ENCODE data around the gene DIPK1C. TPM values are rescaled to one million over a fixed set of nuclear protein-coding genes. Genes with fewer than 3 reads are reported as not detected.

The DIPK1C gene
- total and polyA plus RNA-seq, 2 donors (not counting 1 experiment from before 2014, with no cell fraction given): not detected

DNA sequence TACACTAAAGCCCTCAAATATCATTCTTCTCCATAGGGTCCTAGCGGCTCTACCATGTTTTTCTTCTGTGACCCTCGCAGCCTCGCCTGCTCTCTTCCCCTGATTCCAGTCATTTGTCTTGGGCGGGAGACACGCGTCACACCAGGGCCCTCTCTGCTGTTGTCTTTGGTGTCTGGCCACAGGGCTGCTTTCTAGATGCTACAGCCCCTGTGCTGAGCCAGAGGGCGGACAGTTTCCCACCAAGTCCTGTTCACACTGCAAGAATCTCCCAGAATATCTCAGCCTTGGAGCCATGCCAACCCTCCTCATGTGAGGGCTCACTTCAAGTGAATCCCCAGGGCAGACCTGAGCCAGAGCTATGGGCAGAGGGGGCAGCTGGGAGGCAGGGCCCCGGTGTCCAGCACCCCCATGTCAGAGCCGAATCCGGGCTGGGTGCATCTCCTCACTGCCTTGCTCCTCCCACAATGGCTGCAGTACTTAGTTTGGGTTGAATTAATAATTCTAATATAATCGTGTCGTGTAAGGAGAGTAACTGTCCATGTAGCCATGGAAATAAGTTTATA, 42.1 kb downstream of the DIPK1C start:
- Histone ChIP-seq H3K27me3 (ENCODE audit: control insufficient read depth, insufficient read depth, low read length) (no peaks in the 10 kb centered on the region), H2AFZ (ENCODE audit: low read length) (no peak overlapping the region), H4K20me1 (ENCODE audit: control insufficient read depth, extremely low read depth, insufficient read depth, low read length) (no peaks in the 10 kb centered on the region), H3K79me2 (ENCODE audit: control insufficient read depth, insufficient read depth, low read length) (no peaks in the 10 kb centered on the region), H3K9me3 (ENCODE audit: control insufficient read depth, insufficient read depth, low read depth, low read length) (no peaks in the 10 kb centered on the region), H3K4me2 (ENCODE audit: extremely low read depth, insufficient read depth, low read length) (no peak overlapping the region), H3K27ac (ENCODE audit: insufficient read depth, low read length) (no peak overlapping the region), H3K4me1 (ENCODE audit: control insufficient read depth, extremely low read depth, insufficient read depth, low read length) (no peaks in the 10 kb centered on the region), H3K36me3 (ENCODE audit: control insufficient read depth, insufficient read depth, low read length) (no peaks in the 10 kb centered on the region), H3K9ac (ENCODE audit: insufficient read depth, low read length) (no peak overlapping the region), H3K4me3 (replicated peaks in 1 of 4; ENCODE audit: control extremely low read depth in 1 of 4, insufficient read depth in 1 of 4, low read depth in 3 of 4, low read length in 4 of 4) (no peak overlapping the region)
- no peak for DNase-seq (ENCODE audit: low read depth in 2 of 2)
- TF ChIP-seq, protein P1, sequence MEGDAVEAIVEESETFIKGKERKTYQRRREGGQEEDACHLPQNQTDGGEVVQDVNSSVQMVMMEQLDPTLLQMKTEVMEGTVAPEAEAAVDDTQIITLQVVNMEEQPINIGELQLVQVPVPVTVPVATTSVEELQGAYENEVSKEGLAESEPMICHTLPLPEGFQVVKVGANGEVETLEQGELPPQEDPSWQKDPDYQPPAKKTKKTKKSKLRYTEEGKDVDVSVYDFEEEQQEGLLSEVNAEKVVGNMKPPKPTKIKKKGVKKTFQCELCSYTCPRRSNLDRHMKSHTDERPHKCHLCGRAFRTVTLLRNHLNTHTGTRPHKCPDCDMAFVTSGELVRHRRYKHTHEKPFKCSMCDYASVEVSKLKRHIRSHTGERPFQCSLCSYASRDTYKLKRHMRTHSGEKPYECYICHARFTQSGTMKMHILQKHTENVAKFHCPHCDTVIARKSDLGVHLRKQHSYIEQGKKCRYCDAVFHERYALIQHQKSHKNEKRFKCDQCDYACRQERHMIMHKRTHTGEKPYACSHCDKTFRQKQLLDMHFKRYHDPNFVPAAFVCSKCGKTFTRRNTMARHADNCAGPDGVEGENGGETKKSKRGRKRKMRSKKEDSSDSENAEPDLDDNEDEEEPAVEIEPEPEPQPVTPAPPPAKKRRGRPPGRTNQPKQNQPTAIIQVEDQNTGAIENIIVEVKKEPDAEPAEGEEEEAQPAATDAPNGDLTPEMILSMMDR (conservative IDR thresholded peaks at IDR 0.05 in 1 of 2, IDR thresholded peaks at IDR 0.05 in 1 of 2; ENCODE audit: low read depth in 1 of 2, low read length in 2 of 2): no peak
- no peak for TF ChIP-seq EZH2 (IDR thresholded peaks at IDR 0.05; ENCODE audit: low read length, missing control alignments)

DNA sequence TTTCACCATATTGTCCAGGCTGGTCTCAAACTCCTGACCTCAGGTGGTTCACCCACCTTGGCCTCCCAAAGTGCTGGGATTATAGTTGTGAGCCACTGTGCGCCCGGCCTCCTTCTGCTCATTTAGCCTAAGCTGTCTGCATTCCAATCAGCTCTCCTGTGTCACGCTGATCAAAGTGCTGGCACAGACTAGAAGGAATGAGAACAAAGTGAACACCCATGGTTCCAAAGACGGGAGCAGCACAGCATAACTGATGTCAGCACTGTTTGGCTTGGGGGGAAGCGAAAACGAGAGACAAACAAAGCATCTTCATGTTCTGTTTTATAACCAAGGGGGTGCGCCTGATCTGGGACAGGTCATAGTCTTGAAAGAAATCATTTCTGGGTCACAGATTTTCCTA, 43.3 kb downstream of the DIPK1C start:
- Histone ChIP-seq H4K20me1 (ENCODE audit: control insufficient read depth, extremely low read depth, insufficient read depth, low read length) (no peaks in the 10 kb centered on the region), H2AFZ (ENCODE audit: low read length) (no peak overlapping the region), H3K4me1 (ENCODE audit: control insufficient read depth, extremely low read depth, insufficient read depth, low read length) (no peaks in the 10 kb centered on the region), H3K27ac (ENCODE audit: insufficient read depth, low read length) (no peak overlapping the region), H3K79me2 (ENCODE audit: control insufficient read depth, insufficient read depth, low read length) (no peaks in the 10 kb centered on the region), H3K9me3 (ENCODE audit: control insufficient read depth, insufficient read depth, low read depth, low read length) (no peaks in the 10 kb centered on the region), H3K4me2 (ENCODE audit: extremely low read depth, insufficient read depth, low read length) (no peak overlapping the region), H3K9ac (ENCODE audit: insufficient read depth, low read length) (no peak overlapping the region), H3K36me3 (ENCODE audit: control insufficient read depth, insufficient read depth, low read length) (no peaks in the 10 kb centered on the region), H3K4me3 (replicated peaks in 1 of 4; ENCODE audit: control extremely low read depth in 1 of 4, insufficient read depth in 1 of 4, low read depth in 3 of 4, low read length in 4 of 4) (no peak overlapping the region), H3K27me3 (ENCODE audit: control insufficient read depth, insufficient read depth, low read length) (no peaks in the 10 kb centered on the region)
- TF ChIP-seq, protein P1 (conservative IDR thresholded peaks at IDR 0.05 in 1 of 2, IDR thresholded peaks at IDR 0.05 in 1 of 2; ENCODE audit: low read depth in 1 of 2, low read length in 2 of 2): no peak
- no peak for TF ChIP-seq EZH2 (IDR thresholded peaks at IDR 0.05; ENCODE audit: low read length, missing control alignments)
- DNase-seq (ENCODE audit: low read depth in 2 of 2): no peak

DNA sequence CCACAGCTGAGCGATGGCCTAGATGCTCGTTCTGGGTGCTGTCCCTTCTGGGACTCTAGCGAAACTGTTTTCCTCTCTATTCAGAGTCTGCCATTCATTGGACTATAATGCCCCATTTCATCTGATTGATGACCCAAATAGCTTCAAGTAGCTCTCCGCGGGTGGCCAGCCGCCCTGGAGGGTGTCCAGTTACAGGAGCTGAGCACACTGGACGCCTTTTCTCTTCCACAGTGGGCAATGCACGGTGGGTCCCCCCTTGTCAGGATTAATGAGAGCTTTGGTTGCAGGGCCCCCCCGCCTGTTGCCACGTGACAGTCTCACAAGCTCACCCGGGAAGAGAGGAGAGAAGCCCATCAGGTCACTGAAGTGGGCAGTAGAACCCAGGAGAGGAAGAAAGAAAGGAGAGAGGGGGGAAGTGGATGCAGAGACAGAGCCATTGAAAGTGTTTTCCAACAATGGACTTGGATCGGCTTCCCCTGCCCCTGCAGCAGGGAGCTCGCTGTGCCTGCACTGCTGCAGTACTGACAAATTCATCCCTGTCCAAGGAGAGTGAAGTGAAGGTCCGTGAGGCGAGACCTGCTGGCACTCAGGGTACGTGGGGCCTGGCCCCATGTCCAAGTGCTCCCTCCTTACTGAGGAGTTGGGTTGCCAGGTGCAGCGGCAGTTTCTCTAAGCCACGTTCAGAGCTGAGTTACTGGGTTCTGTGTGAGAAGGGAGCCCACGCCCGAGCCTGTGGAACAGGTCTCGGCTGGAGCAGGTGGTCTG, 44.8 kb downstream of the DIPK1C start:
- H3K27me3 ChIP-seq (ENCODE audit: control insufficient read depth, insufficient read depth, low read length): no peaks in the 10 kb centered on the region
- TF ChIP-seq, protein P1 (conservative IDR thresholded peaks at IDR 0.05 in 1 of 2, IDR thresholded peaks at IDR 0.05 in 1 of 2; ENCODE audit: low read depth in 1 of 2, low read length in 2 of 2): no peak
- TF ChIP-seq EZH2 (IDR thresholded peaks at IDR 0.05; ENCODE audit: low read length, missing control alignments): no peak
- no peak overlapping the region for H3K9ac ChIP-seq (ENCODE audit: insufficient read depth, low read length)
- H3K36me3 ChIP-seq (ENCODE audit: control insufficient read depth, insufficient read depth, low read length): no peaks in the 10 kb centered on the region
- no peak overlapping the region for H3K4me3 ChIP-seq (replicated peaks in 1 of 4; ENCODE audit: control extremely low read depth in 1 of 4, insufficient read depth in 1 of 4, low read depth in 3 of 4, low read length in 4 of 4)
- H3K4me2 ChIP-seq (ENCODE audit: extremely low read depth, insufficient read depth, low read length): no peak overlapping the region
- no peaks in the 10 kb centered on the region for H3K9me3 ChIP-seq (ENCODE audit: control insufficient read depth, insufficient read depth, low read depth, low read length)
- no peaks in the 10 kb centered on the region for H3K4me1 ChIP-seq (ENCODE audit: control insufficient read depth, extremely low read depth, insufficient read depth, low read length)
- DNase-seq (ENCODE audit: low read depth in 2 of 2): no peak
- no peak overlapping the region for H3K27ac ChIP-seq (ENCODE audit: insufficient read depth, low read length)
- no peaks in the 10 kb centered on the region for H4K20me1 ChIP-seq (ENCODE audit: control insufficient read depth, extremely low read depth, insufficient read depth, low read length)
- H2AFZ ChIP-seq (ENCODE audit: low read length): no peak overlapping the region
- H3K79me2 ChIP-seq (ENCODE audit: control insufficient read depth, insufficient read depth, low read length): no peaks in the 10 kb centered on the region

Data from fibroblast of lung (primary cell).